CD4-positive, alpha-beta T cell treated with Interleukin-2 at 100 ng/mL for 4 hours (primary cell): Measurements from ENCODE around the gene PREX1.

ENCODE experiments used
- DNase-seq: peaks from one replicate; pipeline ENCODE4 v3.0.0-alpha.2; 2020; ENCODE audit warnings: low spot score

Gene PREX1

DNA sequence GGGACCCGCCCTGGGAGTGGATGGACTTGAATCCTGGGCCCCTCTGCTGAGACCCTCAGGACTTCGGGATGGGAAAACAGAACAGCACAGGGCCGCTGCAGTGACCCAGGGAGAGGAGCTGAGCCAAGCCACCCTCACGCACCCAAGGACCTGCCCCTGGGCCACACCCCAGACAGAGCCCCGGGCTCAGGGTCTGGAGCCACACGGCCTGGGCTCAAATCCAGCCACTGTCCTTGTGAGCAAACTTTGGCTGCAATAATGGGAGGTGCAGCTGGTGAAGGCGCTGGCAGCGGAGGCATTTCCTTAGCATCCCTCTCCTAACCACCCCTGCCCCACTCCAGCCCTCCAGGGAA, 207.7 kb downstream of the PREX1 start:
- no peak for DNase-seq

DNA sequence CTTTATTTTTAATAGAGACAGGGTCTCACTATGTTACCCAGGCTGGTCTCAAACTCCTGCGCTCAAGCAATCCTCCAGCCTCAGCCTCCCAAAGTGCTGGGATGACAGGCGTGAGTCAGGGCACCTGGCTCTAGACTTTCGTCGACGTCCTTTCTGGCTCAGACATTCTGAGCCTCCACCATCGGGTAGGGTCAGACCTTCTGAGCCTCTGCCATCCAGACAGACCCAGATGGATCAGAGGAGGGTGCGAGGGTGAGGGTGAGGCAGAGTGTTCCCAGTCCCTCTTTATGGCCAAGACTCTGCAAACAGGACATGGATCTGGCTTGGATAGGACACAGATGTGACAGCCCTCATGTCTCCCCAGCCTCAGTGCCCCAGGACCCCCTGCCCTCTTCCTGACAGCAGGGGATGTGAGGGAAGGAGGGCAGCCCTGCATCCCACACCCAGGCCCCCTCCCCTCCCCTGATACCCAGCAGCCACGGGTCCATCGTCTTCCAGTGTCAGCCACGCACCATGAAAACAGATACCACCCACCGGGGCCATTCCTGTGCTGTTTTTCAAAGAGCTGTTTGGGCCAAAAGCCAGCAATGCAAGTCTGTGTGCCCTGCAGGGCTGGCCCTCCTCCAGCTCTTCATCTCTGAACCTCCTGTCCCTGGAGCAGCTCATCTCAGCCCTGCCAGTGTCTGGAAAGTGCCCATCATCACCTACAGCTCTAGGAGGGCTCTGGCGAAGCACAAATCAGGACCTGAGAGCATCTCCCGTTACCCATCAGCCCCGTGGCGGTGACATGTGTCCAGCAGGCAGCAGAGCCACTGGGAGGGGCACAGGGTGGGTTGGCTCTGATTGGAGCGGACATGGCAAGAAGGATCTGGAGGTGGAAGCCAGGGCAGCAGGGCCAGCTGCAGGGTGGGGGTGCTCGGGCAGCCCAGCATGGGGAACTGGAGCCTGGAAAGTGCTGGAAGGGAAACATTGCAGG, 208.4 kb downstream of the PREX1 start:
- DNase-seq, result no peak

DNA sequence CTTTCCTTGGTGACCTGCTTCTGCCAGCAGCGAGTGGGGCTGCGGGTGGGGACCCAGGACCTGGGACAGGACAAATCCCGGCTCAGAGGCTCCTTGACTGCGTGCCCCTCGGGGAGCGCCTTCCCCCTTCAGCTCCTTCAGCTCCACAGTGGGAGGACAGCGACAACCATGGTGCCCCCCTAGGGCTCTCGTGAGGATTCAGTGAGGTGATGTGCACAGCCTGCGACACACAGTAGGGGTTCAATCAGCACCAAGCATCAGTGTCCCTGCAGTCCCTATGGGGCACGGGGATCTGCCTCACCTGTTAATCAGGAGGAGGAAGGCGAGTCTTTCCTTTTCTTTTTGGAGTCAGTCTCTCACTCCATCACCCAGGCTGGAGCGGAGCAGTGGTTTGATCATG, 209.2 kb downstream of the PREX1 start:
- DNase-seq, result no peak

DNA sequence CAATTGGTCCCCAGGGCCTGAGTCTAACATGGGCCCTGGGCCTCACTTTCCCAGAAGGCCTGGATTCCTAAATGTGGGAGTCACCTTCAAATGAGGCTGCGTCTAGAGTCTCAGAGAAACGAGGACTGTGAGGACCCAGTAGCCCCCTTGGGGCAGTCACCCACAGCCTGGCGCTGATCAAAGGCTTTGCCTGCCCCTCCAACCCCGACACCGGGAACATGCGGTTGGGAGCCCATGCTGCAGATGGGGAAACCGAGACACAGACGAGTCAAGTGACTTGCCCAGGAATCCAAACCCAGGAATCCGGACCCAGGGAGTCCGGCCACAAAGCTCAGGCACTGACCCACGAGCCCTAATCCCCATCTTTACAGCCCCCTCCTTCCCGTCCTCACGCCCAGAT, 209.7 kb downstream of the PREX1 start:
- DNase-seq, result no peak

DNA sequence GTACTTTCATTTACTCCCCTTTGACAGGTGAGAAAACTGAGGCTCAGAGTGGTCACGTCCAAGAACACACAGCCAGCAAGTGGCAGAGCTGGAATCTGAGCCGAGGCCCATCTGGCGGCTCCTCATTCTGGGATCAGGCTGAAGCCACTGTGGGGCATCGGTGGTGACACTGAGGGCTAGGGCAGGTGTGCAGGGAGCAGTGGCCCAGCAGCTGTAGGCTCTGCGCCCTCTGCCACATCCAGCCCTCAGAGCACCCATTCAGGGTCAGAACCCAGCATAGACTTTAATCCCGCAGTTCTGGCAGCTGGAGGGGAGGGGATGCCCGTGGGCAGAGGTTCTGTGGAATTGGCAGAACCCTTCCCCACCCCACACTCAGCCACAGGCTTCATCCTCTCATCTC, 210.3 kb downstream of the PREX1 start:
- DNase-seq, result no peak

DNA sequence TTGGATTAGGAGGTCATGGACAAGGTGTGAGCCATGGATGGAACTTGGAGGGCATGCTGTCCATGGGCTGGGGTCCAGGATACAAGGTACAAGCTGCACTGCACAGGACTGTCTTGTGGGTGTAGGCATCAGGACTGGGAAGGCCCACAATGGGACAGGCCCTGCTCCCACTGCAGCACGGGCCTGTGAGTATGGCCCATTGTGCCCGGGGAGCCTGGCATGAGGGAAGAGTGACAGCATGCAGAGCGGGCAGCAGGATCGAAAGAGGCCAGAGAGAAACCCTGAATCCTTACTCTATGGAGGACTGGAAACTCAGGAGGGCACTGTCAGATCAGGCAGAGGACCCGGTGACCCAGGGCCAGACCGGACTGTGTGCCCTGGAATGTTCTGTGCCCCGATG, 211.3 kb downstream of the PREX1 start:
- DNase-seq, result no peak

DNA sequence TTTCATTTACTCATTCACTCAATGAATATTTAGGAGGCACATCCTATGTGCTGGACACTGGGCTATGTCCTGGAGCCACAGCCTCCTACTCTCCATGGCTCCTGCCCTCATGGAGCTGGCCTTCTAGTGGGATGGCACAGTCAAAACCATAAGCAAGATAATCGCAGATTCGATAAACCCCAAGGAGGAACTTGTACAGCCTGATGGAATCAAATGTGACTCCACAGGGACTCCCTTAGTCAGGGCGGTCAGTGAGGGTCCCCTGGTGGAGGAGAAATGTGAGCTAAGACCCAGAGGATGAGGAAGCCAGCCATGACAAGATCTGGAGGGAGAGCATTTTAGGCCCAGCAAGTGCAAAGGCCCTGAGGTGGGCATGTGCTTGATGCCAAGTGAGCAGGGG, 211.9 kb downstream of the PREX1 start:
- DNase-seq, result no peak

DNA sequence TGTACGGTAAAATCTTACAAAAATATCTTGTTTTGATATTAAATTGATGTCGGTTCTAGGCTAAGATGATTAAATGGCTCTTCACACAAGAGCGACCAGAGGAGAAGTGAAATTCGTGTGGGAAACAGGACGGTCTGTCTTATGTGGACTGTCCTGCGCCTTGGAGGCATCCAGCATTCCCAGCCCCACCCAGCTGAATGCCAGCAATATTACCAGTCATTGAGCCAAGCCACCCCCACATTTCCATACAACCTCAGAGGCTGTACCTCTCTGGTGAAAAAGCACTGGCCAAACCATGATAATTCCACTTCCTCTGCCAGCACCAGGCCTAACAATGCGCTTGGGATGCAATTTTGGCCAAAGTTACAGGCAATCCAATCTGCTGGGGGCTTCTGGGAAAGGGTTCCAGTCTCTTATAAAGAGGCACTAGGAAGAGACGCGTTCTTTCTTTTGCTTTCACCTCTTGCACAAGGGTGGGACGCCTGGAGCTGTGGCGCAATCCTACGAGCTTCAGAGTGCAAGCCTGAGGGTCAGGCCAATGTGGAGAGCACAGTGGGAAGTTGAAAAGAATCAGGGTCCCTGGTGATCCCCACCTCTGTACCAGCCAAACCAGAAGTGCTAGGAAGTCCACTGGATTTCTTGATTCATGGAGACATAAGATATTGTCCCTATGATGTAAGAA, 213.1 kb downstream of the PREX1 start:
- no peak for DNase-seq

DNA sequence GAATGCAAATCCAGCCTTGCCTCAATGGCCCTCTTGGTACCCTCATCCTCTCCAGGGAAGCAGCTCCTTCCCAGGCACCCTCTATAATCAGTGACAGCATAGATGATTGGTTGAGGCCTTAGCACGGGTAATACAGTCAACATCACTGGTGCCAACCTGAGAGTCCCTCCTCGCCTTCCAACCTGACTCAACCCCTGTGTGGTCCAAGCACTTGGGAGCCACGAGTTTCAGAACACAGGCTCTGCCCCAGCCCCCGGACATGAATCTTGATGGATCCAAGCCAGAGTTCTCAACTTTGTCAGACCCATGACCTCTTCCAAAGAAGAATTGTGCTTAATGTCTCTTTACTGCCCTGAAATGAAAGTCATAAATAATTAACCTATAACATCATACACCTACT, 213.9 kb downstream of the PREX1 start:
- no peak for DNase-seq

DNA sequence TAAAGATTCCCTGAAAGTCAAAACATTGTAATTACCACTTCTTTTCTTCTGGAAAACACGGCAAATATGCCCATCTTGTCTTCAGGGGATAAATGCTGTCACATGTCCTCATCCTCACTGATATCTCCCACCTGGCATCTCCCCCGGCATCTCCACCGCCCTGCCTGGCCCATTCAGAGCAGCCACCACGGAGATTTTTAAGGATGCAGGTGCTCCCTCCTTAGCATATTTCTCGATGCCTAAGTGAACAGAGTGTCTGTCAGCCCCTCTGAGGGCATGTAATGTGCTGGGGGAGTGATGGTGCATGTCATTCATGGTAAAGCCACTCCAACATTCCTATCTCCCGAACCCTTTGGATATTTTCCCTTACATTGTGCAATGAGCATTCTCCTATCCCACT, 215.5 kb downstream of the PREX1 start:
- no peak for DNase-seq

DNA sequence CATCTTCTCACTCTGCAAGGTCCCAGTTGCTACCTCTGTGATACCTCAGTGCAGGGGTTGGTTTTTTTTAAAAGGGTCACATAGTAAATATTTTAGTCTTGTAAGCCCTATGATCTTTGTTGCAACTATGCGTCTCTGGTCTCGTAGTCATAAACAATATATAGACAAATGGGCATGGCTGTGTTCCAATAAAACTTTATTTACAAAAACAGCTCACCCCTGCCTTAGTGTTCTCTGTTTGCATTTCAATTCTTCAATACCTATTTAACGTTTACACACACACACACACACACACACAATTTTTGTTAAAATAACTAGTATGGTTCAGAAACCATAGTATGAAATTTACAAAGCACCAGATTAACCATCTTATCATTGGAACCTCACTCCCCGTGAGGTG, 216.8 kb downstream of the PREX1 start:
- DNase-seq, result no peak

DNA sequence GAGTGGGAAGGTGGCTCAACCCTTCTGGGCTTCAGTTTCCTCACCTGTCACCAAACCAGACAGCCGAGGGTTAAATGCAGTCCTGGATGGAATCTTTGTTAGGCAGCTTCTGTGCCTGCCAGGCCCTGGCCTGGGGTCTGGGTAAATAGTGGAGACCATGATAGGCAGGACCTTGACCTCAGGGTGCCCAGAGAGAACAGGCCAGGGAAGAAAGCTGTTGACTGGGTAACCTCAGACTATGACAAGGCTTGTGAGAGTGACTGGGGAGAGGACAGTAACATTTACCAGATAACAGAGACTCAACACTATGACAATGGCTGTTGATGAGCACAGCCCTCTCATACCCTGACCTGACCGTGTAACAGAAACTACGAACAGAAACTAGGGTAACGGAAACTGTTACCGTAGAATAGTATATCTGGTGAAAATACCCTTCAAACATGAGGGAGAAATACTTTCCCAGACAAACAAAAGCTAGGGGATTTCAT, 218.3 kb downstream of the PREX1 start:
- no peak for DNase-seq

DNA sequence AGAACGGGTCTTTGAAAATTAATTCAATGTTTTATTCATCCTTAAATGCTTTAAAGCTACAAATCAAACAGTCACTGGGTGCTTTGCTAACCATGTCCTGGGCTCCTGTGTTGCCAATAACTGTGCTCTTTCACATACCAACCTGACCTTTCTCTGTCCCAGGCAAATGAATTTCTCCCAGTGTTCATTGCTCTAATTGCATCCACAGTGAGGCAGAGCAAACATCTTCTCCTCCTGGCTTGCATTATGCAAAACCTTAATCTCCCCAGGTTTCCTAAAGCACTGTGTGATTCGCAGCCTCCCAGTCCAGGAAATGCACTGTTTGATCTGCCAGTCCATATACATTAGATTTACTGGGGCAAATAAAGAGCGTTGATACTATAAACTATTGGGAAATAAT, 219.0 kb downstream of the PREX1 start:
- DNase-seq, result no peak

DNA sequence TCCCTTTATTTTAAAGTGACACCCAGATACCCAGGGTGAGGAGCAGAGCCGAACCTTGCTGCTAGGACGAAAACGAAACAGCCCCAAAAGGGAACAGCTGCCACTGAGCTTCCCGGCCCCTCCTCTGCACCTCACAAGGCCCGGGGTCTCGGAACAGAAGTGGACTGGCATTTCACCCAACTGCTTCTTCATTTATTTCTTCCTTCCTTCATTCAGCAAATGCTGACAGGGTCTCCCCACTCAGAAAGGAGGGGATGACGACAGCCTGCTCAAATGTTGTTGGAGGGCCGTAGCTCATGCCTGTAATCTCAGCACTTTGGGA, 220.3 kb downstream of the PREX1 start:
- DNase-seq, result no peak

DNA sequence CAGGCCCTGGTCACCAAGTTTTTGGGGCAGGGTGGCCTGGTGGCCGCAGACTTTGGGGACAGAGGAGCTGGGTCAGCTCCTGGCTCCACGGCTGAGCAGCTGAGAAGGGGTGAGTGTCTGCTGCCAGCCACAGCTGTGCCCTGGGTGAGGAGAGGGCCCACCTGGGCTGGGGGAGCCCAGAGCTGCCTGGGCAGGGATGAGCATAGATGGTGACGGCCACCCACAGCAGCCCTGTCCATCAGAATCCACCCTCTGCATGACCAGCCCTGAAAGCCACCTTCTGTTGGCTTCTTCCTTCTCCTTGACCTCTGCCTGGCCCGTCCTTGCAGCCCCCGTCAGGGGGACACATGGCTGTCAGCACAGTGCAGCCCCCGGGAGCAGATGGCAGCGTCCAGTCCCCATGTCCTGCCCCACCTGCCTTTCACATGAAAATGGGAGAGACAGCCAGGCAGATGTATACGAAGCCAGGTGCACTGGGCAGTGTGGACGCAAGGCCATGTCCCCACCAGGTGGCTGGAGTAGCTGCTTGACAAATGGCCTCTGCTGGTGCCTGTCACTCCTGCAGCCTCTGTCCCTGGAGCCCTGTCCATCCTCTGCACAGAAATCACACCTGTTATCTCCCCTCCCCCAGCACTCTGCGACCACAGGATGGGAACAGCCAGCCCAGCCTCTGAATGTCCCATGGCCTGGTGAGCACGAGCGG, 220.8 kb downstream of the PREX1 start:
- no peak for DNase-seq

DNA sequence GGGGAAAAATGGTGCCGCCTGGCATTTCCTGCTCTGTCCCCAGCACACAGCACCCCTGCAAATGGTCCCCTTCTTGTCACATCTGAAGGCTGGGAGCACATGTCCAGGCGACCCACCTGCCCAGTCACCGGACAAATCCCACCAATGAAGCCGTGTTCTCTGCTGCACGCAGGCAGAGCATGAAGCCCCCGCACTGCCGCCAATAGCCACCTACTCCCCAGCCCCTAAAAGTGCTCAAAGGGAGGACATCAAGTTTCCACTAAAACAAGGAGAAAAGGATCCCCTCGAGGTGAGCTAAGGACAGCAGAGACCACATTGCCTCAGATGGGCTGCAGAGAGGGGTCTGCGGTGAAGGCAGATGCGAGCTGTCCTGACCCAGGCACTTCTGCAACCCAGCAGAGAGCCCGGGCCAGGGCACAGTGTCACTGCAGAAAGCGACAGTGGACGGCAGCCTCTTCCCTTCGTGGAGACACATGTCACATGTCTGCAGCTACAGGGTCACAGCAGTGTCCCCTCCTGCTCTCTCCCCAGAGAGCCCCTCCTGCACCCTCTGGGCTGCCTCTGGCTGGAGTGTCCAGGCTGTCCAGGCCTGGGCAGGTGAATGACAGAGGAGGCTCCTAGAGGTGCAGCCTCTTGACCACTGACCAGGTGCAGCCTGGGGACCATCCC, 221.5 kb downstream of the PREX1 start:
- no peak for DNase-seq

DNA sequence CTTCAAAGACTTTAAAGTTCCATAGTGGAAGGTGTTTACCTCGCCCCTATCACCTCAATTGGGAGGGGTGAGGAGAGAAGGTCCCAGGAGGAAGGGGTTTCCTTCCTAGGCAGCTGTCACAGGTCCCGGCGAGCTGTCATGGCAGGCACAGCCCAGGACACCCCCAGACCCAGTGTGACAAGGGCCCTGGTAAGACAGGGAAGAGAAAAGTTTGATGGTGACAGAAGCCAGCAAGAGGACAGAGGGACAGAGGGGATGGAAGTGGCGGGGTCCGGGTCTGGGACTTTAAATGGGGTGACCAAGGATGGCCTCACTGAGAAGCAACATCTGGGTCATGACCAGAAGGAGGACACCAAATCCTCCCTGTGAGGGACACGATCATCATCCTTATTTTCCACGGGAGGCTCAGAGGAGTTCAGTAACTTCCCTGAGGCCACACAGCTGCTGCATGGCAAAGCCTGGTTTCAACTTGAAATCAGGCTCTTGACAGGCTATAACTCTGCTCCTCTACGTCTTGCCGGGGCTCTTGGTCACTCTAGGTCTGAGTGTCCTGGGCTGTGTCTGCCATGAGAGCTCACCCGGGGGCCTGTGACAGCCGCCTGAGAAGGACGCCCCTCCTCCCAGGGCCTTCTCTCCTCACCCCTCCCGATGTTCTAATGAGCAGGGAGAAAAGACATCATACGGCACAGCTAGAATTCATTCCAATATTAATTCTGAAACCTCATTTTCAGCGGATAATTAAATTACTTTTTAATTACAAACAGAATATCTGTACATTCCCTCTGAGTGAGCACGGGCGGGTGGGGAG, 222.2 kb downstream of the PREX1 start:
- DNase-seq, result no peak

DNA sequence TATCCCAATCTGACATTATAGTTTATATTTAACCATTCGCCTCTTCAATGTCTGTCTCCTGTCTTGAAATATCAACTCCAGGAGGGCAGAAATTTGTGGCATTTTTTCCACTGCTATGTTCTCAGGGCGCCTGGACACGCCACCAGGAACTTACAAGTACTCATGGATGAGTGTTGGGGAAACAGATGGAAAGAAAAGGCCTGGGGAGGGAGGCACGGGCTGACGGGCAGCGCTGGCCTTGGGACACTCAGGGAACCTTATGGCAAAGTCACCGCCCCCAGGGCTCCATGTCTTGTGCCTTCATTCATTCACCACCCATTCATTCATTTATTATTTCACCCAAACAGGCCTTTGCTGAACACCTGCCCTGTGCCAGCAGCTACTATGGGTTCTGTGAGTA, 222.9 kb downstream of the PREX1 start:
- no peak for DNase-seq

DNA sequence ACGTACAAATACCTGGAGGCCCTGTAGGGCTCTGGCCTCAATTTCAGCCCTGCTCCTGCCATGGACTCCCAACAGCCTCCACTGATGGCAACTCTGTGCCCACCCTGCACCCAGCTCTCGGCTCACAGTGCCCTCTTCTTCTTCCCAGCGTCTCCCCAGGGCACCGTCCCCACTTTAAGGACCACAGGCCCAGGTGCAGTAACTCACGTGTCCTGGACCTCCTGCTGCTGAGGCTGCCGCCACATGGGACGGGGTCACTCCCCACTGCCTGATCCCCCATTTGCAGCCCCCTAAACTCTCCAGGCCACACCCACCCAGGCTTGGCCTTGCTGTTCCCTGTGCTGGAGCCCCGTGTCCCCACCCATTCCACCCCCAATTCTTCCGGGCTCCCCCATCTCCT, 223.4 kb downstream of the PREX1 start:
- no peak for DNase-seq

DNA sequence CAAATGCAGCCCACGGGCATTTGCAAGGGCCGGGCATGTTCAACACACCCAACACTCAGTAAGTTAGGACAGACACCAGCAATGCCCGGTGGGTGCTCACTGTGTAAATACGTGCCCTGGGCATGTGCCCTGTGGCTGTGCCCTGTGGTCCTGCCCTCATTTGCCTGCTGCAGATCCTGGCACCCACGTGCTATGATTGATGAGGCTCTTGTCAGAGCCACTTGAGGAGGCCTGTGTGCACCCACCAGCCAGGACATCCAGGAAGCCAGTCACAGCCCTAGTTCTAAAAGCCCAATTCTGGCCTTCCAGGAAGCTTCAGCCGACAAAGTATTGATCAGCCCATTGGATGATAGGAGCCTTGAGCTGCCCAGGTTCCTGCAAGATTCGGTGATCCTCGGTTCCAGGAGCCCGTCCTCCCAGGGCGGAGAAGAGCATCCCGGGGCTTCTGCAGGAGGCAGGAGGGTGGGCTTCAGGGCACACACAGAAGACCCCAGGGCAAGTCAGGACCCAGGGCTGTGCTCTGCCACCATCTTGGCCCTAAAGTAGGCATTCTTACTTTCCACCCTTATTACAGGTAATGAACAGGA, 223.9 kb downstream of the PREX1 start:
- no peak for DNase-seq

DNA sequence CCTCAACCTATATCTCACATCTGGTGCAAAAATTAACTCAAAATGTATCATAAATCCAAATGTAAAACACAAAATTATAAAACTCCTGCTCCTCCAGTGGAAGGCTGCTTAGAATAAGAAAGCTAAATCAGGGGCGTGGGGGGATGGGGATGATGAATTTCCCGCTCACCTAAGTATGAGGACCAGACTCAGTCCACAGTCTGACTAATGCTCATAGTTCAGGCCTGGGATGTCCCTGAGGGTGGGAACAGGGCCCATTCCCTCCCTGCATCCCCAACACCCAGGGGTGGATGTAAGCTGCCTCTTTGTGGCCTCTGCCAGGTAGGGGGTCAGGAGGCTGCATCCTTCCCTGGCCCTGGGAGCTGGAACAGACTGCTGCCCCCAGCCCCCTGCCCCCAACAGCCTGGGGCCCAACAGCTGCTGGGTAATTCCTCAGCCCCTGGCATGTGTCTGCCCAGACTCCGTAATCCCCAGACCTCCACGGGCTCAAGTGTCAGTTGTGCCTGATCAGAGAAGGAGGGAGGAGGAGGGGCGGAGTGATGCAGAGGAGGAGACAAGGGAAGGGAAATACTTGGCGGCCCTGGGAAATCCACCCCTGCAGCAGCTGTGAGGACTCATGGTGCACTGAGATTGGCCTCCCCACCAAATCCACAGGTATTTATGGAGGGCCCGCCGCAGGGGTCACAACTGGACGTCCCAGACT, 224.5 kb downstream of the PREX1 start:
- DNase-seq, result no peak
